IPS-18c (cell line): ENCODE results near the gene TPPP2.
"Not testable (repeated sequence)": the region's sequence is repeated elsewhere in the genome, so short reads cannot be mapped to it uniquely, and the experiment has no call there.

Experiments used
- H3K4me3 ChIP-seq: 2 replicates; pipeline ENCODE4 v1.7.0; 2013; ENCODE audit warnings: low read depth, mild to moderate bottlenecking, low read length, moderate library complexity; ENCODE audit not compliant: insufficient read depth
- H3K9me3 ChIP-seq: one replicate; pipeline ENCODE4 v1.6.1; 2013; ENCODE audit warnings: mild to moderate bottlenecking, low read length, moderate library complexity; ENCODE audit not compliant: control insufficient read depth, insufficient read depth

TPPP2 gene

DNA sequence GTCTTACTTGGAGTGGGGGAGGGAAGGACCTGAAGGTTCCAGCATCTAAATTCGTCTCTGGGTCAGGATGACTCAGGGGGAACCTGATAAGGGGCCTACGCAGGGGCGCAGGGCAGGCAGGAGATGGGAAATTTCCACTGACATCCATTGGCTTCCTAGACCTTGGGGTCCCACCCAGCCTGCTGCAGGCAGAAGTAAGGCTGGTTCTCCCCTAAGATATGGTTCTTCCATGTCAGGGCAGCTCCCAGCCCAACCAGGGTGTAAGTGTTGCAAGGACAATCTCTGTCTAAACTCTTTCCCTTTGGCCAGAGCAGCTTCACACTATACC, 3.1 kb upstream of the TPPP2 start:
- Histone ChIP-seq H3K9me3 (no peaks in the 10 kb centered on the region), H3K4me3 (no peak overlapping the region)

DNA sequence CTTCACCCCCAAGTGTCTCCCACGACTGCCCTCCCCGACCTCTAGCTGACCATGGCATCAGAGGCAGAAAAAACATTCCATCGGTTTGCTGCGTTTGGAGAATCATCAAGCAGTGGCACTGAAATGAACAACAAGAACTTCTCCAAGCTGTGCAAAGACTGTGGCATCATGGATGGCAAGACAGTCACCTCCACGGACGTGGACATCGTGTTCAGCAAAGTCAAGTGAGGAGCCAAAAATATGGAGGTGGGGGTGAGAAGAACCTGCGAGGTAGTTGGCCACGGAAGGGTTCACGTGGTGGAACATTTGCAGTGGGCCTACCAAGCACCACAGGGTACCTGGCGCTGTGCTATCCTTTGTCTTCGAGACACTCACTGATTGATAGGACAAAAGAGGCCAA, 514 bp downstream of the TPPP2 start:
- no peak overlapping the region for H3K4me3 ChIP-seq
- H3K9me3 ChIP-seq: no peaks in the 10 kb centered on the region

DNA sequence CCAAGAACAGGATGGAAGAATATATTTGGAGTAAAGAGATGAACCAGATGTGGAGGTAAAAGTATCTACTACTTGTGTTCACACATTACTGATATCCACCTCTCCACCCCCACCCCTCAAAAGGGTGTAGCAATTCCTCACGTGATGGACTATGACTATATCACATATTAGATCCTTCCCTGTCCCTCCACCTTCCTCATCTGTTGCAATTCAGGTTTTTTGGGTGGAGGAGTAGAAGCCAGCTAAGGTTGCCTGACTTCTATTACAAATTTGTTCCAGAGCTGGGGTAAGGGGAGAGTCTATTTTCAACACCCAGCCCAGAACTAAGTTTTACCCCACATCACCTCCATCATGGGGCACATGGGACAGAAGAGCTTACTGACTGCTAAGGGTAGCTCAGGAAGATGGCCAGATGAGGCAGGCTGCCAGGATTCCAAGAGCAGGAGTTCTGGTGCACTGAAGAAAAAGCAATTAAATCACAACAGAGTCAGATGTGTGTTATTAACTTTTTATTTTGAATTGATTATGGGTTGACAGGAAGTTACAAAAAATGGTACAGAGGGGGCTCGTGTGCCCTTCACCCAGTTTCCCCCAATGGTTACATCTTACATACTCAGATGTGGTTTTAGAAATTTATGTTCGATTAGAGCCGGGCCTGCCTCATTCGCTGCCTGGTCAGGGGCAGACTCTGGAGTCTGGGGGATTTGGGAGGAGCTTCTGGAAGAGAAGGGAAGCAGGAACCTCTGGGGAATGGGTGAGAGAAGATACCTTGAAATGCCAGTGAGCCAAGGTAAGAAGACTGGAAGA, 2.5 kb downstream of the TPPP2 start:
- no peak overlapping the region for H3K4me3 ChIP-seq
- H3K9me3 ChIP-seq: no peaks in the 10 kb centered on the region

DNA sequence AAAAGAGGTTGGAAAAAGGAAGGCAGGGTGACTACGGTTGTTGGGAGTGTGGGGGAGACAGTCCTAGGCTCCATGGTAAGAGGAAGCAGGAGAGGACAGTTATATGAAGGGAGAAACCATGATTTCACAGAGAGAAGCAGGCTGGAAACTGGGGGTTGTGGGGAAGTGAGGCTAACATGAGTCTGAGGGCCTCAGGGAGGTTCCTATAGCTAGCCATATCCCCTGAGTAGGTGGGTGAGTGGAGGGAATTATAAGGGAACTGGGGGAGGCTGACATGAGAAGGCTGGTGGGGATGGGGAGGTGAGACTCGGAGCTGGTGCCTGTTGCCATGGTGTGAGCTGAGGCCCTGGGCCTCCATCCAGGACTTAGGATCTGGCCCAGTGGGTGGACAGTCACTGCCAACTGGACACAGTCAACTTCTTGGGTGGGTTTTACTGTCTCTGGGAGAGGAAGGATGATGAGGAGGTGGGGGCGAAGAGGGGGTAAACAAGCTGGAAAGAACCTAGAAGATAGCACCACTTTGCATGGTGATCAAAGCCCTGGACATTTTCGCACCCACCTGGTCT, 3.2 kb downstream of the TPPP2 start:
- Histone ChIP-seq H3K4me3 (no peak overlapping the region), H3K9me3 (no peaks in the 10 kb centered on the region)

DNA sequence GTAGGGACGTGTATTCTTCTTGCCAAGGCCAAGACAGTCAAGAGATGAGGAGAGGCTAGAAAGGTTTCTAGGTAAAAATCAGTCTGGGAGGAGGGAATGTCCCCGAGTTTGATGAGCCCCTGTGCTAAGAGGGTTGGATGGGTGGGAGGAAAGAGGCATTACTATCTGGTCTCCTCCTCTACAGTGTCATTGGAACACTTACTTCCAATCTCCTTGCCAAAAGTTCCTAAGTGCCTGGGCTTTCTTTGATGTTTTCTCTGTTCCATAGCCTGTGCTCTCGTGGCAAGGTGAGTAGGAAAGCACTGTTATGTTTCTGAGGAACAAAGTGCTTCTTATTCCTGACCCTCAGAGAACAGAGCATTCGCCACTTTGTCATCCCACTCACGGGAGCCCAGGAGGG, 4.7 kb downstream of the TPPP2 start, which contains the start of gene RNASE13:
RNASE13 (minus strand) TSS at position 101 of the 400 bp plus-strand sequence. CDS start 519 bp downstream, outside the sequence.
- H3K4me3 ChIP-seq: no peak within 1 kb of the TSS

DNA sequence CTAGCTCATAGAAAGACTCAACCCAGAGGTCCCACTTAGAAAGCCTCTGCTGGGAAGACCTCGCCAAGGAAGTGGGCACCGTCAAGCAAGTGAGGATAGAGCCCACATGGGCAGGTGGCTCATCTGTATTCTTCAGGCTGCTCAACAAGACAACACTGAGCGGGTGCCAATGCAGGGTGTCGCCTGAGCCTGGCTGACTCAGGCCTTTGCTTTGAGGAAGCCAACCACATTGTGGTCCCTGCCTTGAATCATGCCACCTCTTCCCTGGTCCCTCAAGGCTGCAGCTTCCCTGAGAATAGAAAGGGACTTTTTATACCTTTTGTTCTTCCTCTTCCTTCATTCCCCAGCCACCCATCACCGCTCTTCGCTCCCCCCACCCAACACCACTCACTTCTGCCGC, 6.7 kb downstream of the TPPP2 start:
- Histone ChIP-seq H3K9me3 (no peaks in the 10 kb centered on the region), H3K4me3 (no peak overlapping the region)

More for the DNA sequence above, 4.7 kb downstream of the TPPP2 start, which contains the start of gene RNASE13:
- no peaks in the 10 kb centered on the region for H3K9me3 ChIP-seq

DNA sequence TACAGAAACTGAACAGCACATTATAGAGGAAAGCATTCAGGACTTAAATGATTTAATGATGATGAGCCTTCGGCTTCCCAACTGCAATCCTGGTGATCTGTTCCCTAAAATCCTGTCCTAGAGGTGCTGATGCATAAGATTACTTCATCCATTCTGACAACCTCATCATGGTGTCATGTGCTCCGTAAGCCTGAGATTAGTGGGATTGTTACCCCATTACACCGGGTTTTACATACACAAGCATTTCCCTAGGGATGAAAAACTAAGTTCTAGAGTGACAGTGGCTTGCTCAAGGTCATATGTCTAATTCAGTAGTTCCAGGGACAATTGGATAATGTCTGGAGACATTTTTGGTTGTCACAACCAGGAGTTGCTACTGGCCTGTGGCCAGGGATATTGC, 7.1 kb downstream of the TPPP2 start:
- H3K4me3 ChIP-seq: no peak overlapping the region
- no peaks in the 10 kb centered on the region for H3K9me3 ChIP-seq

DNA sequence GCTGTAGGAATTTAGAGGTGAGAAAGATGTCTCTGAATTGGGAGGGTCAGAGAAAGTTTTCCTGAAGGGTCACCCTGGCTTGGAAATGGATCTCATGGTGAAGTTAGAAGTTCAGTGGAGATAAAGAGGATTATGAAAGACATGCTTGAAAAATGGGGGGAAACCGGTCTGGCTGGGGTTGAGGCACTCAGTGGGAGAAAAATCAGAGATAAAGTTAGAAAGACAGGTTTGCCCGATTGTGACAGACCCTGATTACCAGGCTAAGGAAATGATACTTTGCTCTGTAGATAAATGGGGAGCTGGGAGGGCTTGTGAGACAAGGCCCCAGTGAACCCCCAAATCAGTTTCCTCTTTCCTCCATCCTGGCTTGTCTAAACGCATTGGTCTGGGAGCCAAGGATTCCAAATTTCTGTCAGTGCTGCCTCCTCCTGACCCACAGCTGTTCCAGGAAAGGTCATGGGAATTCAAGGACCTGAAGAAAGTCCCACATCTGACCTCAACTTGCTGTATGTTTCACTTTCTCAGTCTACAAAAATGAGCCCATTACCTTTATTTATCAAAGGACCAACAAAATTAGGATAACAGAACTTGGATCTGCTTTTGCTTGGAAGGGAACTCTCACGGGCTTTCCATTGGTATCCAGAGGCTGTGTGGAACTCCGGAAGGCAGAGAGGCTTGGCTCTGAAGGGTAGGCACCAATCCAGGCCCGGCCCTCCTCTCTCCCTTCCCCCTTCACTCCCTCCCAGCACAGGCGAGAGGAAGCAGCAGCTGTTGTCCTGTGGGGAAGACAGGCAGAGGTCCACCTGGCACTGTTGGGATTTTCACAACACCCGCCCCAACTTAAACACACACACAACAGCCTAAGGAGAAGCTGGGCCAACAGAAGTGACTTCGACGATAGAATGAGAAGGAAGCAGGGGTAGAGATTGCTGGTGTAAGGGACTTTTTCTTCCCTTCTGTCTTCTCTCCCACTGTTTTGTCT, 8.7 kb downstream of the TPPP2 start:
- Histone ChIP-seq H3K9me3 (no peaks in the 10 kb centered on the region), H3K4me3 (no peak overlapping the region)

DNA sequence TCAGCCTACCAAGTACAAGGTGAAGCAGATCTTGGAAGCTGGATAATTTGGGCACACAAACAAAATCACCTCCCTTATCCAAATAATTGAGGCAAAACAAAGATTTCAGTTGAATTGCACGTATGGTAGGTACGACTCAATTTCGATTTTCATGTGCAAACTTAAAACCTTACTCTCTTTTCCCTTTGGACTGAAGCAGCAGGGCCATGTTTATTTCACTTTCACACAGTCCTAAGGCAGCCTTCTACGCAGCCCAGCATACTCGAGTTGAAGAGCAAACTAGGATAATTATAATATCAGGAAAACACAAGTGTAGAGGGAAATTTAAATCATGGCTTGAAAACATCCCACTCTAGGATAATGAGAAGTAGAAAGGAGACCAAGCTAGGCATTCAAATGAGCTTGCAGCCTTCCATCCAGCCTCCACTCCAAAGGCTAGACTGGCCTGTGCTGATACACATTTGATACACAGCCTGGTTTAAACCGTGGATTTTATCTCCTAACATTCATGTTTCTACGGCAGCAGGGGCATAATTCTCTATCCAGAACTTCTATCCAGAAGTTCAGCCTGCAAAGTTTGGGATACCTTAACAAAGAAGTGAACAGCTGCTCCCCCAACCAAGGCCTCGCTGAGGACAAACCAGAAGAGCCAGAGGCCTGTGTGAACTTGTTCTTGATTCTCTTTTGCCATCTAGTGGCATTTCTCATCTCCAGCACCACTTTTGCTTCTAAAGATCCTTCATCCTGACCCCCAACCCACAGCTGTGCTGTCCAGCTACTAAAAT, 9.8 kb downstream of the TPPP2 start:
- Histone ChIP-seq H3K9me3 (no peaks in the 10 kb centered on the region), H3K4me3 (no peak overlapping the region)

DNA sequence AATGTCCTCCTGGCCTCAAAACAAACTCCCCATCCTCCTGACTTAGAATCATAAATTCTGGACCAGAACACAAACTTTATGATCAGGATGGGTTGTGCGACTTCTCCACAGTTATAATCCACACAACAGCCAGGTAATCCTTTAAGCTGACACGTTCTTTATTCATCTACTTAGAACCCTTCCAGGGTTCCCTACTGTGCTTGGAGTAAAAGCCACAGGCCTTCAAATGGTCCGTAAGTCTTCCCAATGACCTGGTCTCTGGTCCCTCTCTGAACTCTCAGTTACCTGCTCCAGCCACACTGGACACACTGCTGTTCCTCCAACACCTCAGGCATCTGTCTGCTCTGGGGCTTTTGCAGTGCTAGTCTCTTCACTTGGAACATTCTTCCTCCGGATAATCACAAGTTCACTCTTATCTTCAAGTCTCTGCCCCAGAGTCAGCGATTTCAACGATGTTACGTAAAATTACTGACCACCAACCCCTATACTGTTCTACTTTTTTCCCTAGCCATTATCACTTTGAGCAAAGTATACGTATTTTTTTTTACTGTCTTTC, 10.4 kb downstream of the TPPP2 start:
- no peaks in the 10 kb centered on the region for H3K9me3 ChIP-seq
- no peak overlapping the region for H3K4me3 ChIP-seq

DNA sequence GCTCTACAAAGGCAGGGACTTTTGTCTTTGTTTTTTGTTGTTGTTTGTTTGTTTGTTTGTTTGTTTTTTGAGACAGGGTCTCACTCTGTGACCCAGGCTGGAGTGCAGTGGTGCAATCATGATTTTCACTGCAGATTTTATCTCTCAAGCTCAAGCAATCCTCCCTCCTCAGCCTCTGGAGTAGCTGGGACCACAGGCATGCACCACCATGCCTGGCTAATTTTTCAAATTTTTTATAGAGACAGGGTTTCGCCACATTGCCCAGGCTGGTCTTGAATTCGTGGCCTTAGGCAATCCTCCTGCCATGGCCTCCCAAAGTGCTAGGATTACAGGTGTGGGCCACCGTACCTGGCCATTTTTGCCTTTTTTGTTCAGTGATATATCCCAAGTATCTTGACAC, 10.9 kb downstream of the TPPP2 start:
- H3K4me3 ChIP-seq, H3K9me3 ChIP-seq: not testable (repeated sequence)

DNA sequence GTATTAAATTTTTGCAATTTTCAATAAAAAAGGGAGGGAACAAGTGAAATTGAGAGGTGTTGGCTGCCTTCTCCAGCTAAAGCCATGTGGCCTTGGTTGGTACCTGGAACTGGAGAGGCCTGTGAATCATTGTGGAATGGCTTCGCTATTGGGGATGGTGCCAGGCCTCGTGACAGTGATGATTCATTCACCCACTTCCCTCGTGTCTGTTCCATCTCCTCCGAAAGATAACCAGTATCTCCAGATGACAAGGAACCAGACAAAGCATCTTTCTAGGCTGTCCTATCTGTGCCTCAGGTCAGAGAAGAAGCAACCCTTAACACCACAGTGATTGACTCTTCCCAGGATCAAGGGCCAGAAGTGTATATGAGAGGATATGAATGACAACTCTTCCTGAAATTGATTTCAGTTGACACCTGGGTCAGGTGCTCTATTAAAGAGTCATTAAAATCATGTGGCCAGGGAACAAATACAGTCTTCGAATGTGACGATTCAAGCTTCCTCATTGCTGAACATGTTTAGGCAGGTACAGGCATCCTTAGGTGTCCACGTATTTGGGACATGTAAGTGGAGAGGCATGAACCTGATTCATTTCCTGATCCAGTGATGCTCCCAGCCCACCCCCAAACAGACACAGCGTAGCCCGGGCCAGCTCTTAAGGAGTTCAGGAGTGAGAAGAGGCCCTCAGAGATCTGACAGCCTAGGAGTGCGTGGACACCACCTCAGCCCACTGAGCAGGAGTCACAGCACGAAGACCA, 11.8 kb downstream of the TPPP2 start, which contains the start of gene RNASE7:
RNASE7 (plus strand) TSS at position 687 of the 758 bp plus-strand sequence. CDS start 631 bp downstream, outside the sequence.
- Histone ChIP-seq H3K4me3 (no peak within 1 kb of the TSS), H3K9me3 (no peaks in the 10 kb centered on the region)

DNA sequence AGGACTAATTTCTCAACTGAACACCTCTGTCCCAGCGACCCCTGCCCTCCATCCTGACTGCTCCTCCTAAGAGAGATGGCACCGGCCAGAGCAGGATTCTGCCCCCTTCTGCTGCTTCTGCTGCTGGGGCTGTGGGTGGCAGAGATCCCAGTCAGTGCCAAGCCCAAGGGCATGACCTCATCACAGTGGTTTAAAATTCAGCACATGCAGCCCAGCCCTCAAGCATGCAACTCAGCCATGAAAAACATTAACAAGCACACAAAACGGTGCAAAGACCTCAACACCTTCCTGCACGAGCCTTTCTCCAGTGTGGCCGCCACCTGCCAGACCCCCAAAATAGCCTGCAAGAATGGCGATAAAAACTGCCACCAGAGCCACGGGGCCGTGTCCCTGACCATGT, 12.9 kb downstream of the TPPP2 start:
- Histone ChIP-seq H3K9me3 (no peaks in the 10 kb centered on the region), H3K4me3 (no peak overlapping the region)

DNA sequence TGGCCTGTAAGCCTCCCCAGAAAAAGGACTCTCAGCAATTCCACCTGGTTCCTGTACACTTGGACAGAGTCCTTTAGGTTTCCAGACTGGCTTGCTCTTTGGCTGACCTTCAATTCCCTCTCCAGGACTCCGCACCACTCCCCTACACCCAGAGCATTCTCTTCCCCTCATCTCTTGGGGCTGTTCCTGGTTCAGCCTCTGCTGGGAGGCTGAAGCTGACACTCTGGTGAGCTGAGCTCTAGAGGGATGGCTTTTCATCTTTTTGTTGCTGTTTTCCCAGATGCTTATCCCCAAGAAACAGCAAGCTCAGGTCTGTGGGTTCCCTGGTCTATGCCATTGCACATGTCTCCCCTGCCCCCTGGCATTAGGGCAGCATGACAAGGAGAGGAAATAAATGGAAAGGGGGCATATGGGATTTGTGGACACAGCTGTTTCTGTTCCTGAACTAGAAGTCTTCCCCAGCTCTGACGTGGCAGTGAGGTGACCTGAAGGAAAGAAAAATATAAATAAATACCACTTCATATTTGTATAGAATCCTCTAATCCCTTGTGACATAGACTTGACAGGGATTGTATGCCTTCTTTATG, 13.5 kb downstream of the TPPP2 start:
- no peak overlapping the region for H3K4me3 ChIP-seq
- H3K9me3 ChIP-seq: no peaks in the 10 kb centered on the region

DNA sequence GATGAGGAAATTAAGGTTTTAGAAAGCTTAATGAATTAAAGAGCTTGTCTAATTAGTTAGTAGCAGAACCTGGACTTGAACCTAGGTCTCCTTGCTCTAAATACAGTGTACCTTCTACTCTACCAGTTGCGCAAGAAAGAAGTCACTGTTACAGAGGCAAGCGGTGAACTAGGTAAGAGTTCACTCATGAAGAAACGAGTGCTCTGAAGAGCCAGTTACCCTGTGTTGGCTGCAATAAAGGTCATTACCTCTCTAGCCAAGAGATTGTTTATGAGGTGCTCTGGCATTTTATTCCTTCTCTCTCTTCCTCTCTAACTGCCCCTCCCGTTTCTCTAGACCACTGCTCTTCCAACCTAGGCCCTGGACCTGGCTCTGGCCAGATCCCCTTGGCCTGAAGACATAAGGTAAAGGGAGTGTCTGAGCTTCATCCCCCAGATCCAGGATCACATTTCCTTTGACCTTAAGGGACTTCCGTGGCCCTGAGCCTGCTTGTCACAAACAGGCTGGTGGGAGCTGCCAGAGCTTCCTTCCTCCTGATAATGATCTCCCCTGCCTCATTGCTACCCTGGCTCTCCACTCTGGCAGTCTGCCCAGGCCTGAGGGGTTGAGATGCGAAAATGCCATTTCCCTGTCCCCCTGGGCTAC, 14.1 kb downstream of the TPPP2 start:
- no peaks in the 10 kb centered on the region for H3K9me3 ChIP-seq
- no peak overlapping the region for H3K4me3 ChIP-seq
